Measurements from ENCODE around the gene GPC4.

The GPC4 gene

DNA sequence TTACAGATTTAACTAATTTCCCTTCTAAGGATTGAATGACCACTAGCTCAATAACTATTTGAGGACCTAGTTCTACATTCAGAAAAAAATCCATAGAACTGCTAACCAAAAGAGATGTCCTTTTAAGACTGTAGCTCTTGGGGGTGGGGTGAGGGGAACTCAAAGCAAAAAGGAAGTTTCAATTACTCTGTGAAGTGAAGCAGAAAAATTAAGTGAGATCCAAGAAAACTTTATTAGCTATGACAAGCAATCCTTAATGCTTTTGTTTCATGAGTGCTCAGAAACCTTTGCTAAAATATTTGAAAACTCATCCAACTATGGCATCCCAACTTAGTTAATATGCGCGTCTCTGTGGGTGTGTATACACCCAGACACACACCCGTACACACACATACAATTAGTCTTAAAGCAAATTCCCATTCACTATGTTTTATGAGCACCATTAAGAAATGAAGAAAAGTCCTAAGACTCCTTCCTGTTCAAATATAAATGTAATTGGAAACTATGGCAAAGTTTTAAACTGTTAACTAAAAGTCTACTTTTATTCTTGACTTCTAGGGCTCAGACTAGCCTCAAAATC lies 44.5 kb downstream of the GPC4 start:
- Histone ChIP-seq H3K9me2 (replicated peaks; ENCODE audit: insufficient read depth, low read length) (no peaks in the 10 kb centered on the region), H3K9ac (ENCODE audit: low read length) (no peak overlapping the region), H3K27ac (ENCODE audit: low read depth, low read length) (no peak overlapping the region), H2AFZ (ENCODE audit: low read depth, low read length, severe bottlenecking) (no peak overlapping the region), H3F3A (ENCODE audit: insufficient read depth) (no peaks in the 10 kb centered on the region), H3K9me3 (ENCODE audit: insufficient read depth, low read length) (no peaks in the 10 kb centered on the region), H3K4me3 (ENCODE audit: insufficient read depth, low read length, poor library complexity, severe bottlenecking) (no peak overlapping the region), H3K4me2 (ENCODE audit: low read depth, low read length, poor library complexity, severe bottlenecking) (no peak overlapping the region), H3K27me3 (ENCODE audit: low read length) (no peaks in the 10 kb centered on the region), H4K20me1 (ENCODE audit: low read depth, low read length) (no peaks in the 10 kb centered on the region), H3K79me2 (ENCODE audit: insufficient read depth, low read length) (no peaks in the 10 kb centered on the region), H3K36me3 (ENCODE audit: low read length) (no peaks in the 10 kb centered on the region)
- TF ChIP-seq EZH2phosphoT487 (conservative IDR thresholded peaks at IDR 0.05; ENCODE audit: low read length), result no peak
- TF ChIP-seq, protein P1, sequence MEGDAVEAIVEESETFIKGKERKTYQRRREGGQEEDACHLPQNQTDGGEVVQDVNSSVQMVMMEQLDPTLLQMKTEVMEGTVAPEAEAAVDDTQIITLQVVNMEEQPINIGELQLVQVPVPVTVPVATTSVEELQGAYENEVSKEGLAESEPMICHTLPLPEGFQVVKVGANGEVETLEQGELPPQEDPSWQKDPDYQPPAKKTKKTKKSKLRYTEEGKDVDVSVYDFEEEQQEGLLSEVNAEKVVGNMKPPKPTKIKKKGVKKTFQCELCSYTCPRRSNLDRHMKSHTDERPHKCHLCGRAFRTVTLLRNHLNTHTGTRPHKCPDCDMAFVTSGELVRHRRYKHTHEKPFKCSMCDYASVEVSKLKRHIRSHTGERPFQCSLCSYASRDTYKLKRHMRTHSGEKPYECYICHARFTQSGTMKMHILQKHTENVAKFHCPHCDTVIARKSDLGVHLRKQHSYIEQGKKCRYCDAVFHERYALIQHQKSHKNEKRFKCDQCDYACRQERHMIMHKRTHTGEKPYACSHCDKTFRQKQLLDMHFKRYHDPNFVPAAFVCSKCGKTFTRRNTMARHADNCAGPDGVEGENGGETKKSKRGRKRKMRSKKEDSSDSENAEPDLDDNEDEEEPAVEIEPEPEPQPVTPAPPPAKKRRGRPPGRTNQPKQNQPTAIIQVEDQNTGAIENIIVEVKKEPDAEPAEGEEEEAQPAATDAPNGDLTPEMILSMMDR (IDR thresholded peaks at IDR 0.05; ENCODE audit: insufficient read depth, low read length, poor library complexity, severe bottlenecking), result no peak

DNA sequence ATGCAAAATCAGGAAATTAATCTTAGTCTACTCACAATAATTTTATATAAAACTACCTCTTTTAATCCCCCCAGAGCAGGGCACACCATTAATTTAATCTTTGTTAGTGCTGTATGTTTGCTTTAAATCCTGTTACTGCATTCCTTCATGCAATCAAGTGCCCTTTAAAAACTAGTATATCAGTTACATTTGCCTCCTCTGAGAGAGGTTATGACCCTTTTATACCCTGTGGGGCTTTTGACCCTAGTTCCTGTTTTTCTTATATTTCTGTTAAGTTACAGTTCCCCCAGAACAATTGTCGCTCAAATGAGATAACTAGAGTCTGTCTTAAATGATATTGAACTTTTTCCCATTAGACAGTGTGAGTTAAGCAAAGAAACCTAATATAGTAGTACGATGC lies 46.2 kb downstream of the GPC4 start:
- H3K27ac ChIP-seq (ENCODE audit: low read depth, low read length), result no peak overlapping the region
- no peak overlapping the region for H3K4me2 ChIP-seq (ENCODE audit: low read depth, low read length, poor library complexity, severe bottlenecking)
- no peak overlapping the region for H3K4me3 ChIP-seq (ENCODE audit: insufficient read depth, low read length, poor library complexity, severe bottlenecking)
- no peaks in the 10 kb centered on the region for H3F3A ChIP-seq (ENCODE audit: insufficient read depth)
- H3K27me3 ChIP-seq (ENCODE audit: low read length), result no peaks in the 10 kb centered on the region
- TF ChIP-seq, protein P1 (IDR thresholded peaks at IDR 0.05; ENCODE audit: insufficient read depth, low read length, poor library complexity, severe bottlenecking), result no peak
- TF ChIP-seq EZH2phosphoT487 (conservative IDR thresholded peaks at IDR 0.05; ENCODE audit: low read length), result no peak
- H4K20me1 ChIP-seq (ENCODE audit: low read depth, low read length), result no peaks in the 10 kb centered on the region
- H3K9me2 ChIP-seq (replicated peaks; ENCODE audit: insufficient read depth, low read length), result no peaks in the 10 kb centered on the region
- H3K36me3 ChIP-seq (ENCODE audit: low read length), result no peaks in the 10 kb centered on the region
- no peak overlapping the region for H3K9ac ChIP-seq (ENCODE audit: low read length)
- no peaks in the 10 kb centered on the region for H3K9me3 ChIP-seq (ENCODE audit: insufficient read depth, low read length)
- no peaks in the 10 kb centered on the region for H3K79me2 ChIP-seq (ENCODE audit: insufficient read depth, low read length)
- no peak overlapping the region for H2AFZ ChIP-seq (ENCODE audit: low read depth, low read length, severe bottlenecking)

DNA sequence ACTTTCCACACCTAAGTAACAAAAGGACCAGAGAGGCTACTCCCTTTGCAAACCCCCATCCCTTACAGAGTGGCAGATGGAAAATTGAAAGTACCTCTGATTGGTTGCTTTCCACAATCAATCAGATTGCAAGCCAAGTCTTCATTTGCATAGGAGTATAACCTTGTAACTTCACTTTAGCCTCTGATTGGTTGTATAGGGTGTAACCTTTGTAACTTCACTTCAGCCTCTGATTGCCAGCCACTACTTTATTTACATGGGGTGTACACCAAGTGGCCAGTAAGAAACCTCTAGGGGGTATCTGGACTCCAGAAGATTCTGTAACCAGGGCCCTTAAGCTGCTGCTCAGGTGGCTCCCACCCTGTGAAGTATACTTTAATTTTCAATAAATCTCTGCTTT lies 48.6 kb downstream of the GPC4 start:
- Histone ChIP-seq H3K4me3 (ENCODE audit: insufficient read depth, low read length, poor library complexity, severe bottlenecking) (no peak overlapping the region), H3K79me2 (ENCODE audit: insufficient read depth, low read length) (no peaks in the 10 kb centered on the region), H3K4me2 (ENCODE audit: low read depth, low read length, poor library complexity, severe bottlenecking) (no peak overlapping the region), H3K27ac (ENCODE audit: low read depth, low read length) (no peak overlapping the region), H3K27me3 (ENCODE audit: low read length) (no peaks in the 10 kb centered on the region), H3K9me2 (replicated peaks; ENCODE audit: insufficient read depth, low read length) (no peaks in the 10 kb centered on the region), H3F3A (ENCODE audit: insufficient read depth) (no peaks in the 10 kb centered on the region), H2AFZ (ENCODE audit: low read depth, low read length, severe bottlenecking) (no peak overlapping the region), H3K9ac (ENCODE audit: low read length) (no peak overlapping the region), H3K36me3 (ENCODE audit: low read length) (no peaks in the 10 kb centered on the region), H4K20me1 (ENCODE audit: low read depth, low read length) (no peaks in the 10 kb centered on the region), H3K9me3 (ENCODE audit: insufficient read depth, low read length) (no peaks in the 10 kb centered on the region)
- no peak for TF ChIP-seq EZH2phosphoT487 (conservative IDR thresholded peaks at IDR 0.05; ENCODE audit: low read length)
- TF ChIP-seq, protein P1 (IDR thresholded peaks at IDR 0.05; ENCODE audit: insufficient read depth, low read length, poor library complexity, severe bottlenecking), result no peak

Data from SU-DHL-6 (cell line).